Measurements from ENCODE around the gene TOR2A. TPM values are rescaled to one million over a fixed set of nuclear protein-coding genes. Genes with fewer than 3 reads are reported as not detected.

Gene TOR2A
- total RNA-seq, 2 experiments from 2014 or later = 17.7 to 18.1 TPM

- no peak for DNase-seq
- no peak overlapping the region for H3K4me3 Mint-ChIP-seq
- no peaks in the 10 kb centered on the region for H3K9me3 Mint-ChIP-seq
- H3K4me1 Mint-ChIP-seq = no peaks in the 10 kb centered on the region
- H3K27ac Mint-ChIP-seq = no peak overlapping the region
- H3K27me3 Mint-ChIP-seq = no peaks in the 10 kb centered on the region
- H3K36me3 Mint-ChIP-seq = no peaks in the 10 kb centered on the region
Measured at GRCh38 chr9:127692071-127692470, 43.0 kb downstream of the TOR2A start.

- Mint-ChIP-seq H3K36me3 (no peaks in the 10 kb centered on the region), H3K27ac (no peak overlapping the region), H3K4me3 (no peak overlapping the region), H3K9me3 (no peaks in the 10 kb centered on the region), H3K4me1 (no peaks in the 10 kb centered on the region), H3K27me3 (no peaks in the 10 kb centered on the region)
- DNase-seq = no peak
Measured at GRCh38 chr9:127690735-127691134, 44.4 kb downstream of the TOR2A start.

- Mint-ChIP-seq H3K4me1 (no peaks in the 10 kb centered on the region), H3K36me3 (peaks cover 3% of the 10 kb centered on the region), H3K9me3 (no peaks in the 10 kb centered on the region), H3K27me3 (no peaks in the 10 kb centered on the region), H3K27ac (no peak overlapping the region), H3K4me3 (no peak overlapping the region)
- DNase-seq = no peak
Measured at GRCh38 chr9:127689329-127690000, 45.6 kb downstream of the TOR2A start.

GRCh38 chr9:127686461-127687393 is 48.4 kb downstream of the TOR2A start:
- DNase-seq = no peak
- Mint-ChIP-seq H3K4me1 (no peaks in the 10 kb centered on the region), H3K27me3 (no peaks in the 10 kb centered on the region), H3K4me3 (no peak overlapping the region), H3K27ac (no peak overlapping the region), H3K9me3 (no peaks in the 10 kb centered on the region), H3K36me3 (peaks cover 3% of the 10 kb centered on the region)

DNA sequence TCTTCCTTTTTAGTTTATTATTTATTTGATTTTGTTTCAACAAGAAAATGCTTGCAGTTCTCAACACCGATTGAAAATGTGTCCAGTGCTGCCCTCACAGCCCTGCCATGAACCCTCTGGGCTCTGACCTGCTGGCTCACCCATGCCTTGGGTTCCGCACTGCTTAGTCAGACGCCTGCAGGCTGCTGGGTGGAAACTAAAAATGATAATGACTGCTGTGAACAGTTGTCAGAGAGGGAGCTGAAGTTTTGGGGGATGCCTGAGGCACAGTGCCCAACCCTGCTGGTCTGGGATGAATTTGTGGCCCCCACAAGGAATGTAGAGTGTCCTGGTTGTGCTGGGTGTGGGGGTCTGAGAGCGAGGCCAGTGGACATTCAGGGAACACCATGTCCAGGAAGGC is 50.5 kb downstream of the TOR2A start:
- Mint-ChIP-seq H3K4me1 (no peaks in the 10 kb centered on the region), H3K9me3 (no peaks in the 10 kb centered on the region), H3K27ac (no peak overlapping the region), H3K4me3 (no peak overlapping the region), H3K27me3 (no peaks in the 10 kb centered on the region), H3K36me3 (peaks cover 3% of the 10 kb centered on the region)
- no peak for DNase-seq

GRCh38 chr9:127683723-127684122 is 51.4 kb downstream of the TOR2A start:
- peaks cover 5% of the 10 kb centered on the region for H3K36me3 Mint-ChIP-seq
- H3K9me3 Mint-ChIP-seq = no peaks in the 10 kb centered on the region
- no peak for DNase-seq
- no peak overlapping the region for H3K4me3 Mint-ChIP-seq
- H3K4me1 Mint-ChIP-seq = no peaks in the 10 kb centered on the region
- no peak overlapping the region for H3K27ac Mint-ChIP-seq
- no peaks in the 10 kb centered on the region for H3K27me3 Mint-ChIP-seq

DNA sequence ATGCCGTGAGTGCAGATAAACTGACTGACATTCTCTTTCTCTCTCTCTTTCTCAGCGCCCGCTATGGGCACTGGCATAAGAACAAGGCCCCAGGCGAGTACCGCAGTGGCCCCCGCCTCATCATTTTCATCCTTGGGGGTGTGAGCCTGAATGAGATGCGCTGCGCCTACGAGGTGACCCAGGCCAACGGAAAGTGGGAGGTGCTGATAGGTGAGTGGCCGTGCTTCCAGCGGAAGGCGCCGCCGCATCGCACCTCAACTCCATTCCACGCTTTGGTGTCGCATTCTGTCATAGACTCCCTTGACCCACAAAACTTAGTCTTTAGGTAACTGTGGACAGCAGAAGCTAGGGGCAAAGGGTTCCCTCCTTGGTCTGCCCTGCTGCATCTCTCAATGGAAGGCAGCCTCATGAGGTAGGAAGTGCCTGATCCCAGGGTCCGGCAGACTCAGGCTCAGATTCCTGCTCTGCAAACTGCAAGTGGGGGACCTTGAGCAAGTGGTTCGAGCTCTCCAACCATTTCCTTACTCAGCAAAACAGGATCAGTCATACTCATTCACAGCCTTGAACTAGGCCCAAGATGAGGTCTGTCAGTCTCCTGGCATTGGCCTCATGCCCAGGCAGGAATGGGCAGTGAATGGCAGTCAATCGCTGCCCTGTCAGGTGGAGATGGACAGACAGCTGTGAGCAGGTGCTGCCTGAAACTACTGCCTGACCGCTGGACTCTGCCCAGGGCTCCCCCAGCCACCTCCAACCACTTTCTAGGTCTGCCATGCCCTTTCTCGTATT is 52.5 kb downstream of the TOR2A start:
- Mint-ChIP-seq H3K27me3 (no peaks in the 10 kb centered on the region), H3K4me1 (no peaks in the 10 kb centered on the region), H3K4me3 (no peak overlapping the region), H3K27ac (no peak overlapping the region), H3K36me3 (peaks cover 5% of the 10 kb centered on the region), H3K9me3 (no peaks in the 10 kb centered on the region)
- no peak for DNase-seq

Other genes starting within 250 kb of the TOR2A start
- 10 to 100 TPM; 18.8 to 19.9 TPM for gene STXBP1, start 123.0 kb downstream of the TOR2A start, total RNA-seq
- not detected for gene CFAP157, start 28.3 kb downstream of the TOR2A start, total RNA-seq
- gene PTRH1, start 19.6 kb downstream of the TOR2A start, total RNA-seq = 10 to 100 TPM; 19.7 to 21.2 TPM
- gene TTC16, start 19.2 kb downstream of the TOR2A start, total RNA-seq = 1 to 10 TPM; 1.3 to 1.4 TPM
- 10 to 100 TPM; 20.4 to 21.5 TPM for gene SH2D3C, start 43.4 kb upstream of the TOR2A start, total RNA-seq
- 10 to 100 TPM; 85.2 to 94.2 TPM for gene CDK9, start 50.7 kb upstream of the TOR2A start, total RNA-seq
- 10 to 100 TPM; 86.3 to 88.0 TPM for gene FPGS, start 67.6 kb upstream of the TOR2A start, total RNA-seq
- 10 to 100 TPM; 17.7 to 18.8 TPM for gene ENG, start 119.4 kb upstream of the TOR2A start, total RNA-seq
- gene AK1, start 142.4 kb upstream of the TOR2A start, total RNA-seq = 10 to 100 TPM in 1 of 2 experiments, 1 to 10 TPM in 1; 9.9 to 11.7 TPM
- 10 to 100 TPM; 44.5 to 45.1 TPM for gene ST6GALNAC6, start 164.3 kb upstream of the TOR2A start, total RNA-seq
- 10 to 100 TPM; 45.3 to 51.2 TPM for gene ST6GALNAC4, start 181.7 kb upstream of the TOR2A start, total RNA-seq
- 1 to 10 TPM; 2.3 to 3.2 TPM for gene PIP5KL1, start 195.5 kb upstream of the TOR2A start, total RNA-seq
- 10 to 100 TPM; 55.4 to 57.6 TPM for gene DPM2, start 202.6 kb upstream of the TOR2A start, total RNA-seq
- gene EEIG1, start 245.7 kb upstream of the TOR2A start, total RNA-seq = 10 to 100 TPM; 77.2 to 83.8 TPM